Neural cell (in vitro differentiated cells): ENCODE measurements around the gene KRTAP5-1.

Source experiments
- CTCF ChIP-seq: fragments of 450-650 bp; IDR thresholded peaks from 2 replicates; pipeline ENCODE4 v1.5.1; 2014; ENCODE audit warnings: antibody characterized with exemption, mild to moderate bottlenecking, moderate library complexity; ENCODE audit not compliant: poor library complexity, severe bottlenecking
- TAF1 ChIP-seq: IDR thresholded peaks from 2 replicates; pipeline ENCODE4 v1.6.1; 2012; ENCODE audit warnings: low read depth

DNA sequence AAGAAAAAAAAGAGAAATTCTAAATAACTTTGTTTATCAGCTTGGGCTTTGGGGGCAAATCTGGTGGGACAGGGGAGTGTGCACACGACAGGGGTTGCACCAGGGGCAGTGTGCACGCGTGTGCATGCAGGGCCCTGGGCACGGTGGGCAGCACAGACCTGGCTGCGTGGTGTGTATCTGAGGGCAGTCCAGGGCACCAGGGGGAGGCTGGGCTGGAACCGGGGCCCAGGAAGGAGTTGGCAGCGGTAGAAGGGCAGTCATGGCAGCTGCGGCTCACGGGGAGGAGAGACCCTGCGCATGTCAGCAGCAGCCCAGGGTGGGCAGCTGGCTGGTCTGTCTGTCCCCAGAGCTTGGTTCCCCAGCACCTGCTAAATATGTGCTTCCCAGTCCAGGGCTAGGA, 48.8 kb upstream of the KRTAP5-1 start:
- TF ChIP-seq CTCF (no peak), TAF1 (no peak)
